GM18526 (cell line): ENCODE data around the gene FOSL2.
A peak's percentile ranks its signal among the peaks of the same experiment; 100 is the strongest.

ENCODE experiments used
- POLR2A ChIP-seq: IDR thresholded peaks from 3 replicates; pipeline ENCODE4 v1.6.1; 2011; ENCODE audit not compliant: insufficient read length; ENCODE audit errors: extremely low read depth

The FOSL2 gene

GRCh38 chr2:28392297-28393113, at the start of gene FOSL2:
TSS of gene FOSL2 (plus strand) at chr2:28392858. CDS start at chr2:28393721, 863 bp downstream.
- TF ChIP-seq POLR2A, result peak; percentile 80

DNA sequence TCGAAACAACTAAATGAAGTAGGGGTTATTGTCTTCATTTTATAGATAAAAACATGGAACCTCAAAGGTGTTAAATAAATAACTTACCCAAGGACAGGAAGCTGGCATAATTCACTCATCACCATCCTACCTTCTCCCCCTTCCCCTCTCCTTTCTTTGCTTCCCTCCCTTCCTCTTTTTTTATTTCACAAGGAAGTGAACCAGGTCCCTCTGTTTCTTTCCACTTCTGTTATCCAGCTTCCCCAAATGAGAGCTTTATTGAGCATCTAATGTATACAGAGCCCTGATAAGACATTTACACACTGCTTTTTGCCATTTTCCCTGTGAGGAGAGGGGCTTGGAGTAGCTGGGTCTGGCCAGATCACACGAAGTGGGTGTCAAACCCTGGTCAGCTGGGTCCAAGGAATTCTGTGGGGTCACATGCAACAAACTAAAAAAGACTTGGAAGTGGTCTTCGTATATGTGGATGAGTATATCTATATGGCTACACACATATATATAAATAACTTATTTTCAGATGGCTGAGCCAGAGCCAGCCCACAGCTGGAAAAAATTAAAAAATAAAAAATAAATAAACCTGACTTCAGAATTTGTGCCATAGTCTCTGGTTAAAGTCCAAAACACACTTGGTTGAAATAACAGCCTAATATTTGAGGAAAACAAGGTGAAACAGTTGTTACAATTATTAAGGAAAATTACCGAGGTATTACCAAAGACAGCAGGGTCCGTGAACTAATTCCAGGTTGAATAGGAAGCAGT, 49.3 kb upstream of the FOSL2 start:
- no peak for TF ChIP-seq POLR2A

- TF ChIP-seq POLR2A, result no peak
Observed at GRCh38 chr2:28343971-28344715, 48.5 kb upstream of the FOSL2 start.

DNA sequence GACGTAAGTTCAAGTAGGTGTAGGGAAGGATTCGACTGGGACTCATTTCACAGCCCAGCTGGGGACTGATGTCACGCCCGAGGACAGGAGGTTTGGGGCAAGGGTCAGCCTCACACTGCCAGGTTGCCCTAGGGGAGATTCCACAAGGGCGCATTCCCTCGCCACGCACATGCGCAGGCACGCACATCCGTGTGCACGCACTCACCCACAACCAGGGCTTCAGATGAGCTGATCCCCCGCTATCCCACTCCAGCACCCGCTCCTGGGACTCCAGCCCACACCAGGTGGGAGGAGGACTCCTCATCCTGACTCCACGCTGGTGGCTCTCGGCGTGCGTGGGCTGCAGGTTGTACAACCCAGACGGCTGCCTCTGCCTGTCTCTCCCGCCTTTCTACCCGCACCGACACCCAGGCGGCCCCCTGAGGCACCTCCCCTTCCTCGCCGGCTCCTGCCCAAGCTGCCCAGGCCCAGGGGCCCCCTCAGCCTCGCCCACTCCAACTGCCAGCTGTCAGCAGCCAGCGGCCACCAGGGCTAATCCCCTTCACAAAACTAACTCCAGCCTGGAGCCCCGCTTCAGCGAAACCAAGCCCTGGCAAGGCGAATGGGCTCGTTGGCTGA, 47.8 kb upstream of the FOSL2 start:
- no peak for TF ChIP-seq POLR2A

GRCh38 chr2:28345619-28346018, 47.0 kb upstream of the FOSL2 start:
- TF ChIP-seq POLR2A, result no peak

- TF ChIP-seq POLR2A, result no peak
Observed at GRCh38 chr2:28346587-28346986, 46.1 kb upstream of the FOSL2 start.

GRCh38 chr2:28347193-28347592, 45.5 kb upstream of the FOSL2 start:
- TF ChIP-seq POLR2A, result no peak

DNA sequence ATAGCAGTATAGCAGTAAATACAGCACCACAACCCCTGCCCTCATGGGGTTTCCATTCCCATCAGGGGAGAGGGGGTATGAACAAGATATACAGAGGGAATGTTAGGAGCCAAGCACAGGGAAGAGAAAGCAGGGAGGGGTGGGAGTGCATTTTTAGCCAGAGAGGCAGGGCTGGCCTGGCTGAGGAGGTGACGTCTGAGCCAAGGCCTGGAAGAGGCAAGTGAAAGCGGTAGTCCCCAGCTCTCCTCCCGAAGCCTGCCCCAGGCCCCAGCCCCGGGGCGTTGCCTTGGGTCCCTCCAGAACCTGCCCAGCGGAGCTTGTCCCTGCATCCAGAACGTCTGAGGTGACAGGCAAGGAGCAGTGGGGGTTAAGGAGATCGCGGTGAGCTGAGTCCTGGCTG, 45.1 kb upstream of the FOSL2 start:
- TF ChIP-seq POLR2A, result no peak

- no peak for TF ChIP-seq POLR2A
Observed at GRCh38 chr2:28348149-28348567, 44.5 kb upstream of the FOSL2 start.

- TF ChIP-seq POLR2A, result no peak
Observed at GRCh38 chr2:28348921-28349320, 43.7 kb upstream of the FOSL2 start.

- TF ChIP-seq POLR2A, result no peak
Observed at GRCh38 chr2:28349546-28350165, 43.0 kb upstream of the FOSL2 start.

- TF ChIP-seq POLR2A, result no peak
Observed at GRCh38 chr2:28350196-28350595, 42.5 kb upstream of the FOSL2 start.

DNA sequence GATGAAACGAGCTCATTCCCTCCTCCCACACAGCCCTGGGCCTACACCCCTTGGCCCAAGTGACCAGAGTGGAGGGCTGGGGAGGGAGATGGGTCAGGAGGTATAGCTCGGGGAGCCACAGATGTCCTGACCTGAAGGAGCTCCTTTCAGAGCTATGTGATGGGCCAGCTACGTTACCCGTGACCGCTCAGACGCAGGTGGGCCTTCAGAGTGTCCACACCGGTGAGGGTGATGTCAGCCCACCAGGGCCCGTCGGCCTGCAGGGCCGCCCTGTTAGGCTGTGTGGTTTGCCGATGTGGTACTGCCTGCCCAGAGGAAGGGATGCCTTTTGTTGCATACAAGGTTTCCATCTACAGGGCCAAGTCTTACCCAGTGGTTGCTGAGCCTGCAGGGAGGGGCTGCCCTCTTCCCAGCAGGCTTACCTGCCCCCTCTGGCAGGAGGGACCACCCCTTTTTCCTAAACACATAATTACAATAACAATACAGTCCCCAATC, 41.8 kb upstream of the FOSL2 start:
- no peak for TF ChIP-seq POLR2A

DNA sequence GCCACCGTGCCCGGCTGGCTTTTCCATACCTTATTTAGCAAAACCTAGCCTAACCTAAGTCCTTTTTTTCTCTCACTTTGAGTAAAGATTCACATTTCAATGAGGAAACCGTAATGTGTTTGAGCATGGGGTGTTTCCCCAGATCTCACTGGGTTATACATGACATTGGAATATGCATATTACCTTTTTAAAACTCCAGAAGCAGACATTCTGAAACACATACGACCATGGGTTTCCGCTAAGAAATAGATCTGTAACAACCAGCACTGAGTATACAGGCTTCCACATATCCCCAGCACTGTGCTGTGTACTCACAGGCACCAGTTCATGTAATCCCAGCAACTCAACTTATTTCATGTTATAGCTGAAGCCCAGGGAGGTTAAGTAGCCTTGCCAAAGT, 41.0 kb upstream of the FOSL2 start:
- TF ChIP-seq POLR2A, result no peak

DNA sequence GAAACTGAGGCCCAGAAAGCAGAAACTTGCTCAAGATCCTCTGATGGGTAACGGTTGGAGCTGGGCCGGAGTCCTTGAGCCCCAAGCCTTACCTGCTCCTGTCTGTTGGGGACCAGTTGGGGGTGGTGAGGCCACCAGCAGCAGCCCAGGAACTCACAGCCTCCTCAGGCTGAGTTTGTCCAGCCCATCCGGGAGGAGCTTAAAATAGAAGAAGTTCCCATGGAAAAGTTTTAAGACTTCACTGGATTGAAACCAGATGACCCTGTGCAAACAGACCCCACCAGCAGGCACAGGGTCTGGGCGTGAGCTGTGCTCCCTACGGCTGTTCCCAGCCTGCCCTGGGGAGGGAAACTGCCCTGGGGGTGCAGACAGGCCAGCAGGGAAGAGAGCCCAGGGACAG, 40.6 kb upstream of the FOSL2 start:
- no peak for TF ChIP-seq POLR2A
